Measurements from ENCODE around the gene STAT3.

- TF ChIP-seq CTCF (IDR thresholded peaks at IDR 0.05; ENCODE audit: poor library complexity) = no peak
- TF ChIP-seq EZH2phosphoT487 (IDR thresholded peaks at IDR 0.05; ENCODE audit: low read depth, severe bottlenecking, unreplicated experiment) = no peak
Measured at GRCh38 chr17:42306385-42306667, 81.9 kb downstream of the STAT3 start.

Measured in hepatocyte (in vitro differentiated cells).